HepG2 (cell line): ENCODE data around the gene MBLAC1. TPM values are rescaled to one million over a fixed set of nuclear protein-coding genes. Genes with fewer than 3 reads are reported as not detected.

Experiments
- BRF2 ChIP-seq: sonication (generic); formaldehyde crosslinking; IDR thresholded peaks from 2 replicates; pipeline ENCODE4 v1.8.1; 2022; ENCODE audit warnings: mild to moderate bottlenecking, missing genetic modification reagents
- CENPT ChIP-seq: sonication (generic); formaldehyde crosslinking; IDR thresholded peaks from 2 replicates; pipeline ENCODE4 v1.8.0; 2022; ENCODE audit warnings: low read depth, mild to moderate bottlenecking, moderate library complexity, missing genetic modification reagents
- CENPX ChIP-seq: sonication (generic); formaldehyde crosslinking; IDR thresholded peaks from 2 replicates; pipeline ENCODE4 v1.9.0; 2021; ENCODE audit warnings: mild to moderate bottlenecking, missing genetic modification reagents, moderate library complexity
- CERS6 ChIP-seq: sonication (generic); formaldehyde crosslinking; IDR thresholded peaks from 2 replicates; pipeline ENCODE4 v1.5.0; 2020; ENCODE audit warnings: missing genetic modification reagents
- GZF1 ChIP-seq: sonication (generic); formaldehyde crosslinking; IDR thresholded peaks from 2 replicates; pipeline ENCODE4 v1.5.1; 2020; ENCODE audit warnings: mild to moderate bottlenecking, missing genetic modification reagents
- HNF4A ChIP-seq: sonication (generic); formaldehyde crosslinking; IDR thresholded peaks from 2 replicates; pipeline ENCODE4 v1.4.0; 2020; ENCODE audit warnings: missing genetic modification reagents
- IKZF1 ChIP-seq: fragments of 450-650 bp; IDR thresholded peaks from 2 replicates; pipeline ENCODE4 v1.7.1; 2016
- MYC ChIP-seq: sonication (generic); formaldehyde crosslinking; IDR thresholded peaks from 2 replicates; pipeline ENCODE4 v1.9.0; 2021; ENCODE audit warnings: missing genetic modification reagents, borderline replicate concordance
- NFE2L2 ChIP-seq: fragments of 150-350 bp; IDR thresholded peaks from 2 replicates; pipeline ENCODE4 v1.6.1; 2014; ENCODE audit warnings: low read length
- NFKB2 ChIP-seq: sonication (generic); formaldehyde crosslinking; IDR thresholded peaks from 2 replicates; pipeline ENCODE4 v1.4.0; 2020; ENCODE audit warnings: missing genetic modification reagents, borderline replicate concordance
- PBX3 ChIP-seq: sonication (generic); formaldehyde crosslinking; IDR thresholded peaks from 2 replicates; pipeline ENCODE4 v1.8.1; 2023; ENCODE audit warnings: missing genetic modification reagents, inconsistent platforms, borderline replicate concordance
- POLR2A ChIP-seq, 2 experiments: IDR thresholded peaks; 2 replicates each; pipeline ENCODE4 v1.6.1; 2011; ENCODE audit warnings: low read depth in 2 of 2, low read length in 2 of 2, mild to moderate bottlenecking in 1 of 2, moderate library complexity in 1 of 2; ENCODE audit not compliant: insufficient read depth in 1 of 2
- RFX3 ChIP-seq: IDR thresholded peaks from 2 replicates; pipeline ENCODE4 v1.6.1; 2016; ENCODE audit warnings: missing biosample characterization, missing genetic modification reagents
- SAP130 ChIP-seq: IDR thresholded peaks from 2 replicates; pipeline ENCODE4 v1.6.1; 2016; ENCODE audit warnings: low read depth
- SRY ChIP-seq: sonication (generic); formaldehyde crosslinking; IDR thresholded peaks from 2 replicates; pipeline ENCODE4 v1.8.0; 2022; ENCODE audit warnings: mild to moderate bottlenecking, missing genetic modification reagents
- YEATS2 ChIP-seq: sonication (generic); formaldehyde crosslinking; IDR thresholded peaks from 2 replicates; pipeline ENCODE4 v1.4.0; 2020; ENCODE audit warnings: missing genetic modification reagents, borderline replicate concordance
- ZFP36 ChIP-seq: fragments of 150-350 bp; IDR thresholded peaks from 2 replicates; pipeline ENCODE4 v1.6.1; 2018; ENCODE audit warnings: borderline replicate concordance, low read length, low read depth; ENCODE audit not compliant: partially characterized antibody
- ZFP41 ChIP-seq: sonication (generic); formaldehyde crosslinking; IDR thresholded peaks from 2 replicates; pipeline ENCODE4 v1.4.0; 2020; ENCODE audit warnings: mild to moderate bottlenecking, missing genetic modification reagents, borderline replicate concordance
- ZNF275 ChIP-seq: sonication (generic); formaldehyde crosslinking; IDR thresholded peaks from 2 replicates; pipeline ENCODE4 v1.8.0; 2022; ENCODE audit warnings: missing genetic modification reagents, mild to moderate bottlenecking, inconsistent platforms, borderline replicate concordance
- ZNF33B ChIP-seq: sonication (generic); formaldehyde crosslinking; IDR thresholded peaks from 2 replicates; pipeline ENCODE4 v1.5.1; 2020; ENCODE audit warnings: mild to moderate bottlenecking, missing genetic modification reagents
- ZNF562 ChIP-seq: sonication (generic); formaldehyde crosslinking; IDR thresholded peaks from 2 replicates; pipeline ENCODE4 v1.8.0; 2022; ENCODE audit warnings: missing genetic modification reagents, borderline replicate concordance
- ZNF569 ChIP-seq: sonication (generic); formaldehyde crosslinking; IDR thresholded peaks from 2 replicates; pipeline ENCODE4 v1.5.0; 2020; ENCODE audit warnings: mild to moderate bottlenecking, missing genetic modification reagents, moderate library complexity, borderline replicate concordance
- ZNF576 ChIP-seq: sonication (generic); formaldehyde crosslinking; IDR thresholded peaks from 2 replicates; pipeline ENCODE4 v1.4.0; 2020; ENCODE audit warnings: mild to moderate bottlenecking, missing genetic modification reagents
- ZNF720 ChIP-seq: sonication (generic); formaldehyde crosslinking; IDR thresholded peaks from 2 replicates; pipeline ENCODE4 v1.4.0; 2020; ENCODE audit warnings: missing genetic modification reagents
- ZNF777 ChIP-seq: sonication (generic); formaldehyde crosslinking; IDR thresholded peaks from 2 replicates; pipeline ENCODE4 v1.4.0; 2020; ENCODE audit warnings: missing genetic modification reagents
- polyA plus RNA-seq, 8 experiments: library from polyadenylated mRNA; depleted of rRNA in 3 of 8; stranded (reverse) in 7 of 8; unstranded in 1 of 8; fragments of >200 nt; fragmentation: Illumina TruSeq in 4 of 8; extraction: Trizol in 4 of 8; gene quantifications; 2 replicates each; pipeline versions ENCODE4 v1.2.1 to v1.2.3, GENCODE V29; 2011 to 2016; ENCODE audit warnings: low read depth in 4 of 8, missing spikeins in 1 of 8, mixed read lengths in 1 of 8; ENCODE audit not compliant: insufficient read depth in 1 of 8
- total RNA-seq, 5 experiments: library from RNA; depleted of rRNA; stranded (reverse); fragments of >200 nt; fragmentation: Illumina TruSeq; extraction: Trizol; gene quantifications; 2 replicates each; pipeline ENCODE4 v1.2.3, GENCODE V29; 2016; ENCODE audit warnings: low read depth in 1 of 5
- TF ChIP-seq, protein P1 (sequence below): sonication (generic); formaldehyde crosslinking; IDR thresholded peaks from 2 replicates; pipeline ENCODE4 v1.4.0; 2020; ENCODE audit warnings: mild to moderate bottlenecking, missing genetic modification reagents
- TF ChIP-seq, protein P2 (sequence below): IDR thresholded peaks from 2 replicates; pipeline ENCODE4 v1.6.1; 2016; ENCODE audit warnings: low read depth, borderline replicate concordance

The MBLAC1 gene
- total and polyA plus RNA-seq, 2 of the 13 experiments (the other 11 are each of a cell fraction or from before 2014, with no cell fraction given): 0.79 to 2.1 TPM

GRCh38 chr7:100148225-100148558, 21.4 kb downstream of the MBLAC1 start (continued):
- TF ChIP-seq, protein P1, sequence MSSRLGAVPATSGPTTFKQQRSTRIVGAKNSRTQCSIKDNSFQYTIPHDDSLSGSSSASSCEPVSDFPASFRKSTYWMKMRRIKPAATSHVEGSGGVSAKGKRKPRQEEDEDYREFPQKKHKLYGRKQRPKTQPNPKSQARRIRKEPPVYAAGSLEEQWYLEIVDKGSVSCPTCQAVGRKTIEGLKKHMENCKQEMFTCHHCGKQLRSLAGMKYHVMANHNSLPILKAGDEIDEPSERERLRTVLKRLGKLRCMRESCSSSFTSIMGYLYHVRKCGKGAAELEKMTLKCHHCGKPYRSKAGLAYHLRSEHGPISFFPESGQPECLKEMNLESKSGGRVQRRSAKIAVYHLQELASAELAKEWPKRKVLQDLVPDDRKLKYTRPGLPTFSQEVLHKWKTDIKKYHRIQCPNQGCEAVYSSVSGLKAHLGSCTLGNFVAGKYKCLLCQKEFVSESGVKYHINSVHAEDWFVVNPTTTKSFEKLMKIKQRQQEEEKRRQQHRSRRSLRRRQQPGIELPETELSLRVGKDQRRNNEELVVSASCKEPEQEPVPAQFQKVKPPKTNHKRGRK (CRISPR knock-in tag): no peak
- TF ChIP-seq ZFP41 (CRISPR knock-in tag) (no peak), RFX3 (CRISPR knock-in tag) (no peak), IKZF1 (no peak), NFKB2 (no peak), ZNF720 (CRISPR knock-in tag) (no peak), CENPX (CRISPR knock-in tag) (no peak), NFE2L2 (no peak), HNF4A (CRISPR knock-in tag) (no peak), ZNF576 (CRISPR knock-in tag) (no peak), PBX3 (CRISPR knock-in tag) (no peak), YEATS2 (no peak), GZF1 (CRISPR knock-in tag) (no peak), ZNF569 (CRISPR knock-in tag) (no peak), ZNF275 (CRISPR knock-in tag) (no peak), SAP130 (no peak), ZNF777 (CRISPR knock-in tag) (no peak), SRY (0 out of 2 replicates have a peak, but pooled peaks have one; percentile 29), ZFP36 (no peak), MYC (no peak), ZNF33B (CRISPR knock-in tag) (no peak), ZNF562 (CRISPR knock-in tag) (no peak), CERS6 (no peak), BRF2 (CRISPR knock-in tag) (no peak), POLR2A (IDR thresholded peaks at IDR 0.05; ENCODE audit: insufficient read depth in 1 of 2, low read depth in 2 of 2, low read length in 2 of 2) (no peak), CENPT (no peak)
- TF ChIP-seq, protein P2, sequence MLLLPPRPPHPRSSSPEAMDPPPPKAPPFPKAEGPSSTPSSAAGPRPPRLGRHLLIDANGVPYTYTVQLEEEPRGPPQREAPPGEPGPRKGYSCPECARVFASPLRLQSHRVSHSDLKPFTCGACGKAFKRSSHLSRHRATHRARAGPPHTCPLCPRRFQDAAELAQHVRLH (CRISPR knock-in tag): no peak
